H9 (cell line): Measurements from ENCODE around the gene RTP1. TPM values are rescaled to one million over a fixed set of nuclear protein-coding genes. Genes with fewer than 3 reads are reported as not detected.

ENCODE experiments used
- DNase-seq: peaks from one replicate; pipeline ENCODE4 v3.0.0-alpha.2; 2017
- H2AFZ ChIP-seq: one replicate; pipeline ENCODE4 v1.6.1; 2013; ENCODE audit warnings: mild to moderate bottlenecking, low read length, control low read depth, moderate library complexity
- H2AK5ac ChIP-seq: 2 replicates; pipeline ENCODE4 v1.6.1; 2013; ENCODE audit warnings: low read length, control low read depth, mixed read lengths; ENCODE audit not compliant: insufficient read length
- H2BK120ac ChIP-seq: one replicate; pipeline ENCODE4 v1.6.1; 2013; ENCODE audit warnings: low read depth, mild to moderate bottlenecking, low read length, control low read depth, inconsistent platforms; ENCODE audit not compliant: poor library complexity, severe bottlenecking
- H2BK12ac ChIP-seq: 2 replicates; pipeline ENCODE4 v1.6.1; 2013; ENCODE audit warnings: low read length, control low read depth, mixed read lengths, low read depth; ENCODE audit not compliant: insufficient read length
- H2BK15ac ChIP-seq: 2 replicates; pipeline ENCODE4 v1.6.1; 2013; ENCODE audit warnings: low read depth, low read length, control low read depth
- H2BK20ac ChIP-seq: one replicate; pipeline ENCODE4 v1.6.1; 2013; ENCODE audit warnings: low read depth, mild to moderate bottlenecking, low read length, control low read depth, inconsistent platforms; ENCODE audit not compliant: poor library complexity, severe bottlenecking
- H2BK5ac ChIP-seq: 2 replicates; pipeline ENCODE4 v1.6.1; 2013; ENCODE audit warnings: low read length, control low read depth, mixed read lengths; ENCODE audit not compliant: insufficient read length
- H3K14ac ChIP-seq: 2 replicates; pipeline ENCODE4 v1.6.1; 2013; ENCODE audit warnings: low read length, control low read depth; ENCODE audit not compliant: insufficient read depth
- H3K18ac ChIP-seq: 2 replicates; pipeline ENCODE4 v1.6.1; 2013; ENCODE audit warnings: low read depth, mild to moderate bottlenecking, mixed read lengths, low read length, control low read depth; ENCODE audit not compliant: insufficient read length
- H3K23ac ChIP-seq: 2 replicates; pipeline ENCODE4 v1.6.1; 2013; ENCODE audit warnings: low read length, control low read depth, mixed read lengths, low read depth; ENCODE audit not compliant: insufficient read length
- H3K23me2 ChIP-seq: 2 replicates; pipeline ENCODE4 v1.6.1; 2013; ENCODE audit warnings: low read depth, mild to moderate bottlenecking, mixed read lengths, low read length, control low read depth; ENCODE audit not compliant: insufficient read length, poor library complexity, severe bottlenecking
- H3K27ac ChIP-seq: 2 replicates; pipeline ENCODE4 v1.5.1; 2013; ENCODE audit warnings: low read length, control low read depth, mixed read lengths, low read depth; ENCODE audit not compliant: insufficient read length
- H3K27me3 ChIP-seq: 2 replicates; pipeline ENCODE4 v1.6.1; 2013; ENCODE audit warnings: low read length, control low read depth, inconsistent platforms; ENCODE audit not compliant: insufficient read depth
- H3K4ac ChIP-seq: 2 replicates; pipeline ENCODE4 v1.6.1; 2013; ENCODE audit warnings: low read depth, mild to moderate bottlenecking, control low read depth, inconsistent platforms, low read length, moderate library complexity
- H3K4me1 ChIP-seq: 2 replicates; pipeline ENCODE4 v1.6.1; 2013; ENCODE audit warnings: low read length, control low read depth, inconsistent platforms; ENCODE audit not compliant: insufficient read depth
- H3K4me2 ChIP-seq: 2 replicates; pipeline ENCODE4 v1.6.1; 2013; ENCODE audit warnings: low read length, control low read depth, mixed read lengths; ENCODE audit not compliant: insufficient read length, insufficient read depth
- H3K56ac ChIP-seq: 2 replicates; pipeline ENCODE4 v1.6.1; 2013; ENCODE audit warnings: low read depth, mild to moderate bottlenecking, mixed read lengths, low read length, control low read depth; ENCODE audit not compliant: insufficient read length
- H3K79me1 ChIP-seq: 2 replicates; pipeline ENCODE4 v1.6.1; 2013; ENCODE audit warnings: low read depth, mild to moderate bottlenecking, moderate library complexity, low read length, control low read depth, inconsistent platforms; ENCODE audit not compliant: insufficient read depth, poor library complexity, severe bottlenecking
- H3K79me2 ChIP-seq: 2 replicates; pipeline ENCODE4 v1.6.1; 2013; ENCODE audit warnings: low read length, control low read depth, inconsistent platforms; ENCODE audit not compliant: insufficient read depth
- H3K9ac ChIP-seq: 2 replicates; pipeline ENCODE4 v1.6.1; 2013; ENCODE audit warnings: low read length, control low read depth, mixed read lengths; ENCODE audit not compliant: insufficient read length; ENCODE audit errors: extremely low read depth
- H3K9me3 ChIP-seq: one replicate; pipeline ENCODE4 v1.6.1; 2013; ENCODE audit warnings: low read depth, low read length, inconsistent platforms; ENCODE audit not compliant: control insufficient read depth
- H3T11ph ChIP-seq: one replicate; pipeline ENCODE4 v1.6.1; 2013; ENCODE audit warnings: mild to moderate bottlenecking, low read length, control low read depth, inconsistent platforms
- H4K20me1 ChIP-seq: one replicate; pipeline ENCODE4 v1.6.1; 2013; ENCODE audit not compliant: control insufficient read depth, insufficient read length, insufficient read depth
- H4K5ac ChIP-seq: 2 replicates; pipeline ENCODE4 v1.6.1; 2013; ENCODE audit warnings: low read depth, mild to moderate bottlenecking, mixed read lengths, low read length, control low read depth; ENCODE audit not compliant: insufficient read length
- H4K8ac ChIP-seq: replicated peaks from 2 replicates; pipeline ENCODE4 v1.6.1; 2013; ENCODE audit warnings: low read length, control low read depth, mixed read lengths, low read depth; ENCODE audit not compliant: insufficient read length
- H4K91ac ChIP-seq: 2 replicates; pipeline ENCODE4 v1.6.1; 2013; ENCODE audit warnings: low read depth, mild to moderate bottlenecking, moderate library complexity, mixed read lengths, low read length, control low read depth; ENCODE audit not compliant: insufficient read length
- H3K27ac Mint-ChIP-seq, 3 experiments: 2 replicates in 2 of 3; 3 replicates in 1 of 3; pipeline ENCODE4 v1.8.0; 2020 to 2021; ENCODE audit warnings: mixed read lengths in 3 of 3, mild to moderate bottlenecking in 1 of 3, moderate library complexity in 1 of 3
- H3K27me3 Mint-ChIP-seq: 2 replicates; pipeline ENCODE4 v1.8.0; 2021; ENCODE audit warnings: low read depth, mild to moderate bottlenecking, moderate library complexity, mixed read lengths
- H3K36me3 Mint-ChIP-seq, 3 experiments: 2 replicates in 2 of 3; 3 replicates in 1 of 3; pipeline ENCODE4 v1.8.0; 2020 to 2021; ENCODE audit warnings: low read depth in 3 of 3, mixed read lengths in 3 of 3; ENCODE audit not compliant: insufficient read depth in 1 of 3
- H3K4me1 Mint-ChIP-seq, 2 experiments: 2 replicates each; pipeline ENCODE4 v1.8.0; 2020; ENCODE audit warnings: mixed read lengths in 2 of 2
- H3K4me3 Mint-ChIP-seq, 2 experiments: 2 replicates in 1 of 2; 3 replicates in 1 of 2; pipeline ENCODE4 v1.8.0; 2020 to 2021; ENCODE audit warnings: mild to moderate bottlenecking in 2 of 2, mixed read lengths in 2 of 2, moderate library complexity in 1 of 2
- H3K9me3 Mint-ChIP-seq, 2 experiments: 2 replicates in 1 of 2; 3 replicates in 1 of 2; pipeline ENCODE4 v1.8.0; 2020; ENCODE audit warnings: mild to moderate bottlenecking in 2 of 2, mixed read lengths in 2 of 2, moderate library complexity in 1 of 2
- WGBS: extraction: QIAGEN DNeasy Blood & Tissue Kit; methylation state at CpG from one replicate; pipeline ENCODE4 v1.1.7; 2013; ENCODE audit warnings: missing lambda C conversion rate, low lambda C conversion rate, mixed read lengths; ENCODE audit not compliant: insufficient read length; ENCODE audit errors: extremely low coverage; 5-methylcytosine and 5-hydroxymethylcytosine counted together
- total RNA-seq: library from RNA; stranded (reverse); gene quantifications from 2 replicates; pipeline ENCODE4 v1.2.1, GENCODE V29; 2021
- TF ChIP-seq, protein P1 (sequence below): fragments of 200-600 bp; sonication (generic); conservative IDR thresholded peaks from 3 replicates; pipeline ENCODE4 v1.8.0; 2021; ENCODE audit warnings: antibody characterized with exemption, mild to moderate bottlenecking

RTP1 gene
- total RNA-seq, 1 experiment from 2014 or later = 6.6 TPM

DNA sequence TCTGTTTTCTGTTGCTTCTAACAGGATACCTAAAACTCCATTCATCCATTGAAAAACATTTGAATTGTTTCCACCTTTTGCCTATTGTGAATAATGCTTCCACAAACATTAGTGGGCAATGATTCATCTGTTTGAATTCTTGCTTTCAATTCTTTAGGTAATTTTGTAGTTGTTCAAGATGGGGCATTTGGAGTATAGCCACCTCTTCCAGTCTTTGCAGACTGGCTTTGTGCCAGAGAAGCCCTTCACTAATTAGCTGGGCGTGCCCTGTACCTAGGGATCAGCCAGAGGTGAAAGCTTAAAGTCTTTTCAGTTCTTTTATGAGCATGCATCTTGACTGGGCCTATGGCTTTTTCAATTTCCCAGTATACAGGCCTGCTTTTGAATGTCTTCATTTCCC is 10.9 kb downstream of the RTP1 start:
- Mint-ChIP-seq H3K4me1 (peaks cover 16 to 30% of the 10 kb centered on the region in 2 experiments), H3K4me3 (no peak overlapping the region), H3K9me3 (peaks cover 22 to 26% of the 10 kb centered on the region in 2 experiments), H3K27ac (no peak overlapping the region), H3K27me3 (peaks cover 4% of the 10 kb centered on the region; the same call in 1 of the 2 replicates), H3K36me3 (peaks cover 9 to 33% (median 25%) of the 10 kb centered on the region in 3 experiments)
- H3K27me3 ChIP-seq = no peaks in the 10 kb centered on the region
- no peak overlapping the region for H2AFZ ChIP-seq
- no peak overlapping the region for H2AK5ac ChIP-seq
- peaks cover 23% of the 10 kb centered on the region for H3K9me3 ChIP-seq
- H4K5ac ChIP-seq = no peak overlapping the region
- H4K20me1 ChIP-seq = no peaks in the 10 kb centered on the region
- no peak overlapping the region for H2BK5ac ChIP-seq
- no peak overlapping the region for H3K4me2 ChIP-seq
- H3K23ac ChIP-seq = no peak overlapping the region
- H3K14ac ChIP-seq = no peak overlapping the region
- no peaks in the 10 kb centered on the region for H3K79me2 ChIP-seq
- WGBS = no CpG with 5 or more reads among the region's 1 CpG
- no peak overlapping the region for H3K9ac ChIP-seq
- H2BK120ac ChIP-seq = no peak overlapping the region
- H4K91ac ChIP-seq = no peak overlapping the region
- H3K56ac ChIP-seq = no peak overlapping the region
- DNase-seq = no peak
- H3K27ac ChIP-seq = no peak overlapping the region
- no peak overlapping the region for H2BK12ac ChIP-seq
- no peak overlapping the region for H3T11ph ChIP-seq
- H3K79me1 ChIP-seq = no peaks in the 10 kb centered on the region
- no peak overlapping the region for H3K18ac ChIP-seq
- H2BK20ac ChIP-seq = no peak overlapping the region
- H4K8ac ChIP-seq = no peak overlapping the region
- TF ChIP-seq, protein P1, sequence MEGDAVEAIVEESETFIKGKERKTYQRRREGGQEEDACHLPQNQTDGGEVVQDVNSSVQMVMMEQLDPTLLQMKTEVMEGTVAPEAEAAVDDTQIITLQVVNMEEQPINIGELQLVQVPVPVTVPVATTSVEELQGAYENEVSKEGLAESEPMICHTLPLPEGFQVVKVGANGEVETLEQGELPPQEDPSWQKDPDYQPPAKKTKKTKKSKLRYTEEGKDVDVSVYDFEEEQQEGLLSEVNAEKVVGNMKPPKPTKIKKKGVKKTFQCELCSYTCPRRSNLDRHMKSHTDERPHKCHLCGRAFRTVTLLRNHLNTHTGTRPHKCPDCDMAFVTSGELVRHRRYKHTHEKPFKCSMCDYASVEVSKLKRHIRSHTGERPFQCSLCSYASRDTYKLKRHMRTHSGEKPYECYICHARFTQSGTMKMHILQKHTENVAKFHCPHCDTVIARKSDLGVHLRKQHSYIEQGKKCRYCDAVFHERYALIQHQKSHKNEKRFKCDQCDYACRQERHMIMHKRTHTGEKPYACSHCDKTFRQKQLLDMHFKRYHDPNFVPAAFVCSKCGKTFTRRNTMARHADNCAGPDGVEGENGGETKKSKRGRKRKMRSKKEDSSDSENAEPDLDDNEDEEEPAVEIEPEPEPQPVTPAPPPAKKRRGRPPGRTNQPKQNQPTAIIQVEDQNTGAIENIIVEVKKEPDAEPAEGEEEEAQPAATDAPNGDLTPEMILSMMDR = no peak
- H2BK15ac ChIP-seq = no peak overlapping the region
- peaks cover 8% of the 10 kb centered on the region; the same call in 1 of the 2 replicates for H3K4me1 ChIP-seq
- no peak overlapping the region for H3K4ac ChIP-seq
- no peaks in the 10 kb centered on the region for H3K23me2 ChIP-seq
